SH-SY5Y (cell line): ENCODE results near the gene OCIAD2.

Experiments used
- GATA2 ChIP-seq: IDR thresholded peaks from 2 replicates; pipeline ENCODE4 v1.6.1; 2011; ENCODE audit warnings: mild to moderate bottlenecking, low read depth, low read length
- GATA3 ChIP-seq: IDR thresholded peaks from 2 replicates; pipeline ENCODE4 v1.6.1; 2011; ENCODE audit warnings: low read depth, mild to moderate bottlenecking, low read length, moderate library complexity

The OCIAD2 gene

GRCh38 chr4:48906206-48907173 is at the start of gene OCIAD2:
TSS of gene OCIAD2 (minus strand) at chr4:48906774. CDS start at chr4:48904549, 2,225 bp downstream.
- TF ChIP-seq GATA3: no peak
- no peak for TF ChIP-seq GATA2

- no peak for TF ChIP-seq GATA2
- TF ChIP-seq GATA3: no peak
Measured at GRCh38 chr4:48954314-48954713, 47.7 kb upstream of the OCIAD2 start.

- TF ChIP-seq GATA2 (no peak), GATA3 (no peak)
Measured at GRCh38 chr4:48949518-48950219, 43.1 kb upstream of the OCIAD2 start.

GRCh38 chr4:48949086-48949485 is 42.5 kb upstream of the OCIAD2 start:
- no peak for TF ChIP-seq GATA2
- no peak for TF ChIP-seq GATA3

GRCh38 chr4:48947731-48948130 is 41.2 kb upstream of the OCIAD2 start:
- no peak for TF ChIP-seq GATA3
- no peak for TF ChIP-seq GATA2

GRCh38 chr4:48945981-48946380 is 39.4 kb upstream of the OCIAD2 start:
- TF ChIP-seq GATA3 (no peak), GATA2 (no peak)

- no peak for TF ChIP-seq GATA2
- no peak for TF ChIP-seq GATA3
Measured at GRCh38 chr4:48944756-48945241, 38.2 kb upstream of the OCIAD2 start.

- no peak for TF ChIP-seq GATA3
- TF ChIP-seq GATA2: no peak
Measured at GRCh38 chr4:48944252-48944651, 37.7 kb upstream of the OCIAD2 start.

- TF ChIP-seq GATA2 (no peak), GATA3 (no peak)
Measured at GRCh38 chr4:48943387-48943786, 36.8 kb upstream of the OCIAD2 start.

GRCh38 chr4:48939785-48940184 is 33.2 kb upstream of the OCIAD2 start:
- TF ChIP-seq GATA3 (no peak), GATA2 (no peak)

- no peak for TF ChIP-seq GATA2
- no peak for TF ChIP-seq GATA3
Measured at GRCh38 chr4:48938831-48939230, 32.3 kb upstream of the OCIAD2 start.

GRCh38 chr4:48937033-48937432 is 30.5 kb upstream of the OCIAD2 start:
- TF ChIP-seq GATA2 (no peak), GATA3 (no peak)

- TF ChIP-seq GATA3 (no peak), GATA2 (no peak)
Measured at GRCh38 chr4:48931459-48931858, 24.9 kb upstream of the OCIAD2 start.

GRCh38 chr4:48930654-48931053 is 24.1 kb upstream of the OCIAD2 start:
- TF ChIP-seq GATA3 (no peak), GATA2 (no peak)
